Skin of body (tissue), 2 donors: ENCODE results near the gene CFDP1. TPM values are rescaled to one million over a fixed set of nuclear protein-coding genes. Genes with fewer than 3 reads are reported as not detected.

Experiments
- DNase-seq: peaks from one replicate; lab custom pipeline; 2025; lab: John Stamatoyannopoulos, UW
- total RNA-seq: library from RNA; depleted of rRNA; stranded (reverse); fragments of >200 nt; gene quantifications from one replicate; pipeline ENCODE4 v1.2.3, GENCODE V29; 2014

The CFDP1 gene
- total RNA-seq, 1 donor from 2014 or later, result 71.5 TPM

DNA sequence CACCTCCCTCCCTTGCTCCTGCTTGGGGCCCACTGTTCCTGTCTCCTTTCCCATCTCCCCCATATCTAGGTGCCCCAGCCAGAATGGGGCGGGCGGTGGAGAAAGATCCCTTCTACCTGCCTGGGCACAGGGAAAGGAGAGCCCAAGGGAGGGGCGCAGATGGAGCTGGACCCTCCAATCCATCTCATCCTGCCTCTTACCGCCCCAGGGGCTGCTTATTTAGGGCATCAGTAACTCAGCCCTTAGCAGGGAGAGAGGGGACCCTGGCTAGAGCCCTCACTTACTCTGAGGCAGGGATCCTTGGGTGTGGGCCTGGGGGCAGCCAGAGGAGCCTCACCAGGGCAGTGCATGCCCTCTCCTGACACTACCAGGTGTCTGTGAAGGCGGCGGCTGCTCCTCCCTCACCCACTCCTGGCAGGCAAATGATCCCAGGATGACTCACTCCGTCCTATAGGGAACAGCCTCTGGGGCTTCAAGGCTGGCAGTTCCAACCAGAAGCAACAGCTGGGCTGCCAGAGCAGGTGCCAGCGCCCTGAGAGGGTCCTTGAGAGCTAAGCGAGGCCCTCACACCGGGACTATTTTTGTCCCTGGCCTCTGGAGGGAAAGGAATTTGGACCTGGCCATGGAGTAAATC is 165.6 kb downstream of the CFDP1 start:
- no peak for DNase-seq

DNA sequence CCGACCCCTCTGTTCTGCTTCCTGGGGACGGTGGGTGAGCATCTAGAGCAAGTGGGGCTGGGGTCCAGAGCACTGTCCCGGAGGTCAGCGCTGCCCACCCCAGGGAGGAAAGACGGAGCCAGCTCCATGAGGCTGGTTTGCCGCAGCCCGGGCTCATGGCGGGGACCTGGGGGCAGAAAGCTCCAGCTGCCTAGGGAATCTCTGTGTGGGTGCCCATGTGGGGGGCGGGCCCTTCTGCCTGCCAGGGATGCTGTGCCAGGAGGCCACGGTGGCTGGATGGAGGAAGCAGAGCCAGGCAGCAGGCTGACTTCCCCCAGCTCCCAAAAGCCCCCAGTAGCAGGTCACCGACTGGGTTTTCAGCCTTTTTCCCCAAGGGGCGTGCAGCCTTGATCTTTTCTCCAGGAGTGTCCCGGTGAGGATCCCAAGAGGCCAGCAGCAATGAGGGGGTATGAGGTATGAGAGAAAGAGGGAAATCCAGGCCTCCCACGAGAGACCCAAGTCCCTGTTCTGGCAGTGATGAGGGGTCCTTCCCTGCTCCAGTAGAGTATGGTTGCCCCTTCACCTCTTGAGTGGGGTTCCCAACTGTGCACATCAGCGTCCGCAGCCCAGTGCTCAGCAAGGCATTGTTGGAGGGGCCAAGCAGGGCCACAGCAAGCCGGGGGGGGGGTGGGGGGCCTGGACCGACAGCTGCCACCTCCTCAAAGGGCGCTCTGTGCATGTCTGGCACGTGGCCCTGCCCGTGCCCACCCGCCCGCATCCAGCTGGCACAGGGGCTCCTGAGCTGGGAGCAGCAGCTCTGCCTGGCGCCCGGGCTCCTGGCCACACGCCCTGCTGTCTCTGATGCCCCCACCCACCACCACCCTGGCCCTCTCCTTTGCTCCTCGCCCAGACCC is 166.3 kb downstream of the CFDP1 start:
- DNase-seq, result no peak

DNA sequence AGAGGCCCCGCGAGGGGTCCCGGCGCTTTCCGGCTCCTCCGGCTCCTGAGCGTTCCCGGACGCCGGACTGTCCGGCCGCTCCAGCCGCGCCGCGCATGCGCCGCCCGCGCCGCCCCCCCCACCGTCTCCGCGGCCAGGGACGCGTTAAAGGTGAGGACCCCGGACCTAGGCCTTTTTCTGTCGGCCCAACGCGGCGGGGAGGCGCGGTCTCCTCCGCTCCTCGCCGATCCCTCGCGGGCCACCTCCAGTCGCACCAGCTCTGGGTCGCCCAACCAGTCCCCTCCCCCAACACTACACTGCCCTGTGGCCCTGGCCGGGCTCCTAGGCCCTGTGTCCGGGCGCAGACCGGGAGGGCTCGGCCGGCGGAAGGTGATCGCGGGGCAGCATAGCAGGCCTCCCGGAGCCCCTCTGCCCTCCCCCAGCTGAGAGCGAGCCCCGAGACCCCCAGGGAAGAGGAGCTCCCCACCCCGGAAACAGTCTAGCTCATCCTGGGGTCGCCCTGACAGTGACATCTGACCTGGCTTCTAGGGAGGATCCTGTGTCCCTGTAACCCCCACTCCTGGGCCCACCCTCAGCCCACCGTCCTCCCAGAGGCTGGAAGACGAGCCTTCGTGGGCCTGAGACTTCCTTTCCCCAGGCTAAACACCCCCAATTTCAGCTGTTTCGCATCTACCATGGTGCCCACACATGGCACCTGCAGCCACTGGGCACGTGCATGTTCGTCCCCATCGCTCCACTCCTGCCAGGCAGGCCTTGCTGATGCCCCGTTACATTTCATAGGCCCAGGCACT is 167.2 kb downstream of the CFDP1 start:
- DNase-seq, result no peak

DNA sequence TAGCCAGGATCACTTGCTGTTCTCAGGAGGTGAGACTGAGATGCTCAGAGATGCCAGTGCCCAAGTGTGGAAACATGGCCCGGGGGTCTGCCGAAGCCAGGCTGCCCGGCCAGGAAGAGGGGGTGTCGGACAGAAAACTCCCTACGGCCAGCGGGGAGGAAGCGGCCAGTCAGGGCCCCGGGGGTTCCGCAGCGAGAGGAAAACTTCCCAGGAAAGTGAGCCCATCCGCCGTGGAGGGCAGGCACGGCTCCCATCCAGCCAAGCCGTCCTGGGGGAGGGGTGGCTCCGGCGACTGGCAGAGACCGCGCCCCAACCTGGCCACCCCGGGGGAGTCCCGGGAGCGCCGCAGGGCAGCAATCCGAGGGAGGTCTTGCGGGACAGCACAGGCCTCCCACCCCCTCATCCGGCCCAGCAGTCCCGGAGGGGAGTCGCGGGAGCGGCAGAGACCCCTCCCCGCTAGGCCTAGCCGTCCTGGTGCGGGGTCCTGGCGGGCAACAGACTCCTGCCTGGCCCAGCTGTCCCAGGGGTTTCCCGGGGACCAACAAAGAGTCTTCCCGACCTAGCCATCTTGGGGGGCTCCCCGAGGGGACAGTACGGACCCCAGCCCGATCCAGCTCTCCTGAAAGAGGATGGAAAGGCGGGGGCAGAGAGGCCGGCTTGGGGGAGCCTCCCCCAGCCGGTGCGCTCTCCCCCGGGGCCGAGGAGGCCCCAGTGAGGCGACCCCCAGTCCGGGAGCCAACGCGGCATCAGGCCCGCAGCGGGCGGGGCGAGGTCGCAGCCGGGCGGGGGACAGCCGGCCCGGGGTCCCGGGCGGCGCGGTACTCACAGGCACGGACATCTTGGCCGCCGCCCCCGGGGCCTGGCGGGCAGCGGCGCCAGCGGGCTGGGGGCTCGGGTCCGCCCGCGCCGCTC is 168.0 kb downstream of the CFDP1 start:
- DNase-seq, result no peak

DNA sequence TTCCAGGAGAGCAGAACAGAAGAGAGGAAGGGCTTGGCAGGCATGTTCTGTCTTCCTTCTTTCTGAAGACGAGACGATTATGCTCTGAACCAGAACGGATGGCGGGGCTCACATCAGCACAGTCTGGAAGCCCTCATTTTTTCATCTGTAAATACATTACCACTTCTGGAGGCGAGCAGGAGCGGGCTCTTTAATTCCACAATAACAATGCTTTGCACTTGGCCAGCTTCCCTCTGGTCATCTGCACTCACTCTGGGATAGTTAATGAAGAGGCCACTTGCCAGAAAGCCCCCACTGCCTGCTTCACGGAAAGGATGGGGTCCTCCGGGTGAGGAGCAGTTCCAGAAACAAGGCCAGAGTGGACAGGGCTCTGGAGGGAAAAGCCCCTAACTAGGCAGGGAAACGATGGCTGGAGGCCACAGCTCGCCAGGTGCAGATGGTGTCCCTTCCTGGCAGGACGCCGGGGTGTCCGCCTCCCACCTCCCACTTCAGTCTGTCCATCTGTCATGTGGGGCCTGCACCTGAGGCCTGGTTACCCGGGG is 168.8 kb downstream of the CFDP1 start:
- peak; percentile 27 for DNase-seq

DNA sequence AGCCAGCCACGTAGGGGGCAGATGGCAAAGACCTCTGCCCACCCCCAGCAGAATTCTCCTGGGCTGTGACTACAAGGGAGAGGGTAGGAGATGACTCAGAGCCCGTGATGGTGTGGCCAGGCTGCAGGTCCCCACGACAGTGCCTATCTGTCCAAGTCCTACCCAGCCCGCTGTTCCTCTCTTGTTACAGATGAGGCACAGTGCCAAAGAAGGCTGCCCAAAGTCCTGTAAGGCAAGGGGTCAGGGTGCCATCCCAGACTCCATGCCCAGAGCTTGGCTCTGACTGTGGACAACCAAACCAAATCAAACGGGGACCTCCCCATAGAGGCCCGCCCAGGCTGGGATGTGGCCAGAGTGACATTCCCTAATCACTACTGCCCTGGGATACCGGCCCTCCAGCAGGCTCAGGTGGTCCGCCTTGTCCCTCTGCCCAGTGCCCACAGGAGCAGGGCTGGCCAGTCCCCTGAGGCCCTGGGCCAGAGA is 169.3 kb downstream of the CFDP1 start:
- DNase-seq, result no peak

DNA sequence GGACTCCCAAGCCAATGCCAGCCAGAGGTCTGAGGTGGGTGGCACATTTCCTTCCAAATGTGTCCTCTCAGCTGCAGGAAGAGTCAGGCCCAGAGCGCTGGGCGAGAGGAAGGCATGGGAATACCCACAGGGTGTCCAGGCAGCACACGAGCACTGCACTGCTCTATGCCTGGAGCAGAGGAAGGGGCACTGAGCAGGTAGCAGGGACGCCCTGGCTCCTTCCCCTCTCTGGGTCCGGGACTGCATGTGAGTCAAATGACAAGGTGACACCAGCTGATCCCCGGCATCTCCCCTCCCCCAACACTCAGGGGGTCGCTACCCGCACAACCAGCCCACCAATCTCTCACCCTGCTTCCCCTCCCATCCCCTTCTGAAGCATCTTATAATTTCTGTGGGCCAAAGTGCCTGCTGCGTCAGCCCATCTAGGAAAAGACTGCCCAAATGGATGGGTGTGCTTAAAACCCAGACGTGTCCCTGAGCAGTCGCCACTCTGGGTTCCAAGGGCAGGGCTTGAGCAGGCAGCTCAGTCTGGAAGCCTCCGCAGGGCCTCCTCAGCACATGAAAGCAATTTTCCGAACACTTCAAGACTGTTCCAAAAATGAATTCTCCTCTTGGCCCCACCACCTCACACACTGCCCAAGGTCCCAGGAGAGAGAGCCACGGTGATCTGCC is 169.9 kb downstream of the CFDP1 start:
- no peak for DNase-seq

DNA sequence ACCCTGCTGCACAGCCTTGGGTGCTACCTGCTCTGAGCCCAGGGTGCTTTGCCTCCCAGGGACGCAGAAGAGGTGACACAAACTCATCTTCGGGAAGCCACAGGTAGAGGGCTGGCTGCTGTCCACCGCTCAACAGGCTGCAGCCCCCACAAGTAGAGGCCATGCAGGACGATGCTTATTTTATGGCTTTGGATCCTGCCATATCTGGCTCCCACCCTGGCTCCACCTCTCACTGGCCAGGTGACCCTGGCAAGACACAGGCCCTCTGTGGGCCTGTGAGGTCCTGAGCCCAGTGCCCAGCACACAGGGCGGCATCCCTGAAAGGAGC is 170.5 kb downstream of the CFDP1 start:
- DNase-seq, result no peak

DNA sequence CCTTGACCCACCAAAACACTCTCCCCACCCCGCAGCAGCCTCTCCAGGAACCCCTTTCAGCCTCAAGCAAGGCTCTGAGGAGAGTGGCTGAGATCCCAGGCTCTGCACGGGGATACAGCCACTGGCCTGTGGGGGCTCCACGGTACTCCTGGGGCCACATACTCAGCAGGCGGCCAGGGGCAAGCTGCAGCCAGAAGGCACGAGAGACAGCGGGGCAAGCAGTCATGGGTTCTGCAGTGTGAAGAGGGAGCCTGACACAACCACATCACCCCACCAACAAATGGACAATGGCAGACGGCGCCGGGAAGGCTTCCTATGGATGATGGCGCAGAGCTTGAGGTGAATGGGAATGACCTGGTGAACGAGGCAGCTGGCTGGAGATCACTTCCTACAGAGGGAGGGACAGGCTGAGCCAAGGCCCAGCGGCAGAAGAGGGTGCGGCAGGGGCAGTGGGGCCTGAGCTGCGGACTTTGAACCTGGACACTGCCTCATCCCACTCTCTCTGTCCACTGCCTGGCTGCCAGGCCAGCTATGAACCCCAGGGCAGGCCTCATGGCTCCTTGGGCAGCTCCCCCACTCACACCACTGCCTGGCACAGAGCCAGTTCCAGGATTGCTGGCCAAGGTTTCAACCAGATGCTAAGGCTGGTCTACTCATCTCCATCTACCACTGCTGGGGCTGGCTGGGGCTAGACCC is 171.1 kb downstream of the CFDP1 start:
- DNase-seq, result no peak

DNA sequence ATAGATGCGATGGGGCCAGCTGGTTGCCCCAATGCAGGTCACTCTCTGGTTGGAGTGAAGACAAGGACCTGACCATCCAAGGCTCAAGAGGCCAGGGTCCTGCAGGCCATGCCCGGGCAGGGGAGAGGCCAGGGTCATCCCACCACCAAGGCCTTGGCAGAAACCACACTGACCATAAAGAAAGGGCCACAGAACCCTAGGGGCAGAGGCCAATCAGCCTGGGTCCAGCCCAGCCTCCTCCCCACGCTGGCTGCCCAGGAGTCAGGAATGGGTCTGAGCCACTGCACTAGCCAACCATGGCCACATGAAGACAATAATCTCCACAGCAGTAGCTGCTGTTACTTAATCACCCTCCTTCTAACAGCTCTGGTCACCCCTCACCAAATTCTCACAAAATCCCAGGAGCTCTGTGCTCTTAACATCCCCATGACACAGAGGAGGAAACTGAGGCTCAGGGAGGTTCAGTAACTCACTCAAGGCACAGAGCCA is 171.7 kb downstream of the CFDP1 start:
- no peak for DNase-seq

DNA sequence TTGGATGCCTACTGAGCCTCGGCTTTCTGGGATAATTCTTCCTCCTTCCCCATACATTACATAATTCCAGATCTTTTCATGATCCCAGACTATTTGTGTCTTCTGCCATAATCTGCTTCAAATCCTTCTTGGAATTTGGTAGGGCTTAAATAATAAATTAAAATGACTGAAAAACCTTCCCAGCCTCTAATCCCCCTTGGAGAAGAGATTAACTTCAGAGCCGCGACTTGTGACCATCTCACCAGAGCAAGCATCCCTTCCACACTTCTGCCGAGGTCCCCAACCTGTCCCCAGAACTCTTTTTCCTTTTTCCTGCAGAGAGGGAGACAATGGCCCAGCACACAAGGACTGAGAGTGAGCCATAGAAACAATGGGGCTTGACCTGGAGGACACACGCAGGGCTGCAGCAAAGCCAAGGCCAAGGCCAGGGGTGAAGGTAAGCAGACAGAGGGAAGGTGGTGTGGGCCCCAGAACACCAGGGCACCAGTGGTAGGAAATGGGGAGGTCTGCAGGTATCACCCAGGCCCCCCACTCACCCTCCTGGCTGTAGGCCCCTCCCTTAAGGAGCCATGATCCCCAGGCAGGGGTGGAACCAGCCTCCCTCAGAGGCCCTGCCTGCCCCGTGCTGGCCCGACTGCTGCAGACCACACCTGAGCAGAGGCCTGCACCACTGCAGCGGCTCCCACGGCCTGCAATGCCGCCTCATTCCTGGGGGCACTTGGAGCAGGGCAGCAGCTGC is 172.3 kb downstream of the CFDP1 start:
- no peak for DNase-seq

DNA sequence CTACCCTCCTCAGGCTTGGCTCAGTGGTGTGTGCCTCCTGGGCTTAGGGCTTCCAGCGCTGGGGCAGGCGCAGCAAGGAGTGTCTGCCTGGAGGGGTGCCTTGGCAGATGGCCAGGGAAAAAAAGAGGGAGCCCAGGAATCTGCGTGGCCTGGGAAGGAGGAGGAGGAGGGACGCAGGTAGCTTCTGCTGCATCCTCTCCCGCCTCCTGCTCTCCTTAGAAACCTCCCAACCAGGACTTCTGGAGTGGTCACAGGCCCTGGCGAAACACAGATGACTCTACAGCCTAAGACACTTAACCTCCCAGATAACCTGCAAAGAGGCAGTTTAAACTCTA is 174.5 kb downstream of the CFDP1 start:
- DNase-seq, result no peak

DNA sequence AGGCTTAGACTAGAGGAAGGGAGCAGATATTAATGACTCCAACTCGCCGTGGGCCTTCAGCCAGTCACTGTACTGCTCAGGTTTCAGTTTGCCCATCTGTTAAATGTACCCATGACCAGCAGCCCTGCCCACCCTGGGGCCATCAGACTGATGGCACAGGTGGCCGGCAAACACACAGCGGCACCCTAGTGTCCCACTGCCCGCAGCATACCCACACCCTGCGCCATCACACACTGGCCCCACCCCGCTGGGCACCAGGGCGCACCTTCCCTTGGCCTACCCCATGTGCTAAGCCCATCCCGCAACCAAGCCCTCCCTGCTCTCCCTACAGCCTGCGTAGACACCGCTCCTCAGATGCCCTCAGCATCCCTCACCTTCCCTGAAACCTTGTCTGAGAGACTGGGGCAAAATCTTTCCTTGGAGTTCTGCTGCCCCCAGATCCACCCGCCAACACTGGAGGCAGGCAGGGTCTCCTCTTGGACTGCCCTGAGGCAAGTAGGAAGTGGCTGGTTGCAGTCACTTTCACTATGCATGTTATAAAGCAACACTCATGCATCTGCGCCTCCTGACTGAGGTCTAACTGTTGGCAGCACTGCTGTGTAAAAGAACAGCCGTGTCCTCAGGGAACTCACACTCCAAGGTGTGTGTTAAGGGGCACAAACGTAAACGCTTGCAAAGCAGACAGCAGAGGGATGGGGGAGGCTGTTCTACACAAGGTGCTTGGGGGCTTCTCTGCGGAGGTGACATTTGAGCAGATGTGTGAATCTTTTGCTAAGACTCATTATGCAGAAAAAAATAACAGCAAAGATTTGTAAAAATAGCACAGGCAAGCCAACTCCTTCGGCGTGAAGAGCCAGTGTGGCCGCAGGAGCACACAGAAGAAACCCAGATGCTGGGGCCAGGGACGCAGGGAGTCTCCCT is 175.2 kb downstream of the CFDP1 start:
- DNase-seq, result no peak

DNA sequence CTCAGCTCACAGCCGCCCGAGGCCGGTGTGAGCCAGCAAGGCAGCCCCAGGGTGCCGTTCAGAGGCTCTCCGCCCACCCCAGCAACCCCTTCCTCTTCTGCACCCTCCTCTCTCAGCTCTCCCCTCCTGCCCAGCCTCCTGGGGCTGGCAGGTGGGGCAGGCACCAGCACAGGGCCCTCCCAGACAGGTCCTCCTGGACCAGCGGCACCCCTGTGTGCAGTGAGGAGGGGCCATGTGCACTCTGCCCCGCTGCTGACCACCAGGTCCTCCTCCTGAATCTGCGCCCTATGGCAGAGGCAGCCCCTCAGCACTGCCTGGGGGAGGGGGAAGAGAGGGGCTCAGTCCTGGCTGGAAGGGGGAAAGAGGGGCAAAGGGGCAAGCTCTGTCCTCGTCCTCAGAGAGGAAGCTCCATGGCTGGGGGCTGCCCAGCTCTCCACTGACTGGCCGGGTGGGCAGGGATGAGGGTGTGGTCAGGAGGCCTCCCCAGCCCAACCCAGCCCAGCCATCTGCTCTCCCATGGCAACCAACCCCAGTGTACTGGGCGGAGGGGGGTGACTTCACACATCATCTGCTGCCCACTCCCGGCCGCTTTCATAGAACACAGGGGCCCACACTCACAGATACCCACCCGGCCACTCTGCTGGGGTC is 176.5 kb downstream of the CFDP1 start:
- no peak for DNase-seq

DNA sequence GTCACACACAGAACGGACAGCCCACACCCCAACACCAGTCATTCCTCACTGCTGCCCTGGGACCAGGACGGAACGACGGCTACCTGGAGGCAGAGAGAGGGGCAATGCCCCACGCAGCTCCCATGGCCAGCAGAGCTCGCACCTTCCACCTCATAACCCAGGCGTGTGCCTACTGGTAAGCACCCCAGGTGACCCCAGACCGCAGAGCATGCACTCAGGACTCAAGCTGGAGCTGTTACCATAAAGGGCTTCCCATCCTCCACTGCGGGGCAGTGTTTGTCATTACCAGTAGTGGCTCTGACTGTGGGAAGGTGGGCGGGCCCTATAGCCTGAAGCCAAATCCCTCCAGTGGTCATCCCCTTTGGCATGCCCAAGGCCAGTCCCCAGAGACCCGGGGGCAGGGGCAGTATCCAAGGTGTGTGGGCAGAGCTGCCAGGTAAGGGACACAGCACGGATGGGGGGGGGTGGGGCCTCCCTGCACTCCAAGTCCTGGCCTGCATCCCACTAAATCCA is 177.2 kb downstream of the CFDP1 start:
- DNase-seq, result no peak

DNA sequence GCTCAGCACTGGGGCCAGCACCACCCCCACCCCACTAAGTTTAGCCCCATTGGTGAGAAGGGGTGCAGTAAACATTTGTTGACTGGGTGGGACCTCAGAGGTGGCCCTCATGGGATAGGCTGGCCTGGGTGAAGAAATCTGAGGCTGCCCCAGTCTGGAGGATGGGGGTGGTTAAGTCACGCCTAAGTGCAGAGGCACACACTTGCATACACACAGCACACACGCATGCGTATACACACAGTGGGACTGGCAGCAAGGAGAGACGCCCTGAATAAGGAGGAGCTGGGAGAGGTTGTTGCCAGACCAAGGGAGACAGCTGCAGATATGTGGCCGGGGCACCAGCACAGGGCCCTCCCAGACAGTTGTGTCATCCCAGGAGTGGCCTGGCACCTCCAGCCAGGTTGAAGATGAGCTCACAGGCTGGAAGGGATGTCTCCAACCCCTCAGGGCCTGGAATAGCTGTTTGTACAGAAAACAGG is 178.9 kb downstream of the CFDP1 start:
- no peak for DNase-seq
